Measurements from ENCODE around the gene CDH4. TPM values are rescaled to one million over a fixed set of nuclear protein-coding genes. Genes with fewer than 3 reads are reported as not detected.

The CDH4 gene
- total and polyA plus RNA-seq, 2 of the 8 experiments (the other 6 are each of a cell fraction or from before 2014, with no cell fraction given) = 4.3 to 7.9 TPM

DNA sequence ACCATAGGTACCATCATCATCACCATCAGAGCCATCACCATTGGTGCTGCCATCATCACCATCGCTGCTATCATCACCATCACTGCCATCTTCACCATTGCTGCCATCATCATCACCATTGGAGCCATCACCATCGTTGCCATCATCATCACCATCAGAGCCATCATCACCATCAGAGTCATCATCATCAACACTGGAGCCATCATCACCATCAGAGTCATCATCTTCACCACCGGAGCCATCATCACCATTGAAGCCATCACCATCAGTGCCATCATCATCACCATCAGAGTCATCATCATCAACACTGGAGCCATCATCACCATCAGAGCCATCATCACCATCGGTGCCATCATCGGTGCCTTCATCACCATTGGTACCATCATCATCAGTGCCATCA, 474.9 kb downstream of the CDH4 start (continued):
- TF ChIP-seq TAF7 (optimal IDR thresholded peaks at IDR 0.05; ENCODE audit: borderline replicate concordance, low read depth, low read length) = no peak
- no peak for TF ChIP-seq PHF8 (conservative IDR thresholded peaks at IDR 0.05; ENCODE audit: low read depth, low read length)
- no peak for TF ChIP-seq GABPA (IDR thresholded peaks at IDR 0.05; ENCODE audit: borderline replicate concordance, insufficient read depth, low read length)
- TF ChIP-seq, protein P1, sequence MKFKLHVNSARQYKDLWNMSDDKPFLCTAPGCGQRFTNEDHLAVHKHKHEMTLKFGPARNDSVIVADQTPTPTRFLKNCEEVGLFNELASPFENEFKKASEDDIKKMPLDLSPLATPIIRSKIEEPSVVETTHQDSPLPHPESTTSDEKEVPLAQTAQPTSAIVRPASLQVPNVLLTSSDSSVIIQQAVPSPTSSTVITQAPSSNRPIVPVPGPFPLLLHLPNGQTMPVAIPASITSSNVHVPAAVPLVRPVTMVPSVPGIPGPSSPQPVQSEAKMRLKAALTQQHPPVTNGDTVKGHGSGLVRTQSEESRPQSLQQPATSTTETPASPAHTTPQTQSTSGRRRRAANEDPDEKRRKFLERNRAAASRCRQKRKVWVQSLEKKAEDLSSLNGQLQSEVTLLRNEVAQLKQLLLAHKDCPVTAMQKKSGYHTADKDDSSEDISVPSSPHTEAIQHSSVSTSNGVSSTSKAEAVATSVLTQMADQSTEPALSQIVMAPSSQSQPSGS (IDR thresholded peaks at IDR 0.05; ENCODE audit: low read length) = no peak
- TF ChIP-seq CREB1 (IDR thresholded peaks at IDR 0.05) = no peak

All from H1 (cell line).